HL-60 (cell line): ENCODE results near the gene GPALPP1.
"Not testable (repeated sequence)": the region's sequence is repeated elsewhere in the genome, so short reads cannot be mapped to it uniquely, and the experiment has no call there.

ENCODE experiments used
- DNase-seq, 2 experiments: peaks; one replicate each; pipeline ENCODE4 v3.0.0-alpha.2; 2010 to 2020; ENCODE audit warnings: low read depth in 1 of 2, low spot score in 1 of 2
- H3K27ac ChIP-seq: fragments of 250-450 bp; sonication (Bioruptor Pico); replicated peaks from 2 replicates; pipeline ENCODE4 v1.5.1; 2020; ENCODE audit warnings: mild to moderate bottlenecking, moderate library complexity
- H3K27me3 ChIP-seq: fragments of 250-450 bp; sonication (Bioruptor Pico); 2 replicates; pipeline ENCODE4 v1.5.1; 2021; ENCODE audit warnings: mild to moderate bottlenecking, moderate library complexity; ENCODE audit not compliant: insufficient read depth, poor library complexity, severe bottlenecking
- H3K4me3 ChIP-seq: replicated peaks from 2 replicates; pipeline ENCODE4 v1.5.1; 2011; ENCODE audit warnings: mild to moderate bottlenecking, control low read depth, low read length; ENCODE audit not compliant: insufficient read depth
- GABPA ChIP-seq: IDR thresholded peaks from 2 replicates; pipeline ENCODE4 v1.6.1; 2012; ENCODE audit warnings: low read depth
- POLR2AphosphoS5 ChIP-seq: IDR thresholded peaks from 2 replicates; pipeline ENCODE4 v1.6.1; 2012; ENCODE audit warnings: low read depth
- REST ChIP-seq: IDR thresholded peaks from 2 replicates; pipeline ENCODE4 v1.6.1; 2012; ENCODE audit warnings: low read depth; ENCODE audit not compliant: insufficient replicate concordance
- SPI1 ChIP-seq: IDR thresholded peaks from 2 replicates; pipeline ENCODE4 v1.6.1; 2012; ENCODE audit warnings: low read depth, mild to moderate bottlenecking, borderline replicate concordance
- long read RNA-seq: library from polyadenylated mRNA; unstranded; transcript quantifications from one replicate; pipeline ENCODE4 v2.0.0, GENCODE V29; 2020
- TF ChIP-seq, protein P1 (sequence below): IDR thresholded peaks from one replicate; pipeline ENCODE4 v1.5.1; 2011; ENCODE audit warnings: low read length, control low read depth, inconsistent platforms; ENCODE audit not compliant: insufficient read depth

GPALPP1 gene
- long read RNA-seq, transcript GPALPP1-203 (8 exons, 1,393 nt): major isoform, 37 of 115 reads
- long read RNA-seq, partial matches to known transcripts: 40 of 115 reads
- long read RNA-seq, other reads (novel, unspliced or antisense): 37 of 115 reads

GRCh38 chr13:44989071-44989889 lies at the start of gene GPALPP1, which contains the start of gene NUFIP1:
GPALPP1 (plus strand) TSS chr13:44989538; CDS start chr13:44989655, 117 bp downstream.
NUFIP1 (minus strand) TSS chr13:44989471; CDS start chr13:44989436, 35 bp downstream.
- DNase-seq: peak; percentile 85 to 98
- peak within 1 kb of the TSS; percentile 99 for H3K4me3 ChIP-seq
- peak within 1 kb of the TSS; percentile 86 for H3K27ac ChIP-seq
- H3K27me3 ChIP-seq: no peaks in the 10 kb centered on the region
- TF ChIP-seq SPI1: peak; percentile 17; the same call in 1 of the 2 replicates
- peak; percentile 85 for TF ChIP-seq POLR2AphosphoS5
- TF ChIP-seq, protein P1, sequence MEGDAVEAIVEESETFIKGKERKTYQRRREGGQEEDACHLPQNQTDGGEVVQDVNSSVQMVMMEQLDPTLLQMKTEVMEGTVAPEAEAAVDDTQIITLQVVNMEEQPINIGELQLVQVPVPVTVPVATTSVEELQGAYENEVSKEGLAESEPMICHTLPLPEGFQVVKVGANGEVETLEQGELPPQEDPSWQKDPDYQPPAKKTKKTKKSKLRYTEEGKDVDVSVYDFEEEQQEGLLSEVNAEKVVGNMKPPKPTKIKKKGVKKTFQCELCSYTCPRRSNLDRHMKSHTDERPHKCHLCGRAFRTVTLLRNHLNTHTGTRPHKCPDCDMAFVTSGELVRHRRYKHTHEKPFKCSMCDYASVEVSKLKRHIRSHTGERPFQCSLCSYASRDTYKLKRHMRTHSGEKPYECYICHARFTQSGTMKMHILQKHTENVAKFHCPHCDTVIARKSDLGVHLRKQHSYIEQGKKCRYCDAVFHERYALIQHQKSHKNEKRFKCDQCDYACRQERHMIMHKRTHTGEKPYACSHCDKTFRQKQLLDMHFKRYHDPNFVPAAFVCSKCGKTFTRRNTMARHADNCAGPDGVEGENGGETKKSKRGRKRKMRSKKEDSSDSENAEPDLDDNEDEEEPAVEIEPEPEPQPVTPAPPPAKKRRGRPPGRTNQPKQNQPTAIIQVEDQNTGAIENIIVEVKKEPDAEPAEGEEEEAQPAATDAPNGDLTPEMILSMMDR: no peak
- no peak for TF ChIP-seq REST
- peak; percentile 77 for TF ChIP-seq GABPA

DNA sequence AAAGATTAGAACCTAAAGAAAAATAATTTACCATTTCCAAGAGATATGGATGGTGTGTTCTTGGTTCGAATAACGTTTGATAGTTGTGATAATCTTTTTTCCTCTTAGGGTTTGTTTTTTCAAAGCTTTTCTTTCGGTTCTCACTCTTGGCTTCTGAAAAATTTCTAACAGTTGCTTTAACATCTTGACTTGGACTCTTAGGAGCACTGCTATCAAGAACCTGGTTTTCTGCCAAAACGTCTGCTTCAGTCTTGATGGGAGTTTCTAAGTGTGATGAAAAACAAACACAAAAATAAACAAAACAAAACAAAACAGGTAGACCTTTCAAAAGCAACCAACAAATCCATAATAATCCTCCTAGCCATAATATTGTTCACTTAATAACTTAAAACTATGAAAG lies 45.9 kb upstream of the GPALPP1 start:
- DNase-seq, H3K27ac ChIP-seq, H3K27me3 ChIP-seq, H3K4me3 ChIP-seq: not testable (repeated sequence)

DNA sequence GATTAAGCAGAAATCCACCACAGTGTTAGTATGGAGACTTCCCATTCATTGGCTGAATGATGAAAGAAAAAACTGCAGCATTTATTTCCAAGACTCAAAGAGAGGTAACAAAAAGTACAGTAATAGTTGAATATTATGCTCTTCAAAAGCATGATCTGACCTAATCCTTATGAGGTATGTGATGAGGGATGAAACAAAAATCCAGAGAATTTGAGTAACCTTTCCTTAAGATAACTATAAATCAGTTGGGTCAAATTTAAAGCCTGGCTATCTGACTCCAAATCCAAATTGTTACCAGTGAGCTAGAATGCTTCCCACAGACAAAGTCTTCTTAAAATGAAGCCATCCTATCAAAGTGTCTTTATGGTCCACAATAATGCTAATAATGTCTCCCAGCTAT lies 38.2 kb upstream of the GPALPP1 start:
- no peak overlapping the region for H3K27ac ChIP-seq
- no peak overlapping the region for H3K4me3 ChIP-seq
- DNase-seq: no peak
- TF ChIP-seq GABPA: no peak
- TF ChIP-seq REST: no peak
- TF ChIP-seq SPI1: no peak
- TF ChIP-seq POLR2AphosphoS5: no peak
- TF ChIP-seq, protein P1: no peak
- H3K27me3 ChIP-seq: no peaks in the 10 kb centered on the region

DNA sequence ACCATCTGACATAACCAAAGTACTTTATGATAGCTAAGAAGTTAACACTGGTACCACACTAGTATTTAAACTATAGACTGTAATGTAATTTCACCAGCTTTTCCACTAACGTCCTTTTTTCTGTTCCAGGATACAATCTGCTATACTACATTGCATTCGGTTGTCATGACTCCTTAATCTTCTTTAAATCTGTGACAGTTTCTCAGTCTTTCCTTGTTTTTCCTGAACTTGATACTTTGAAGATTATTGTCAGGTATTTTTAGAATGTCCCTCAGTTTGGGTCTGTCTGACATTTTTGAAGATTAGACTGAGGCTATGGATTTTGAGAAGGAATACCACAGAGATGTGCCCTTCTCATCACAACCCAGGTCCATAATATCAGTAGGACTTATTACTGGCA lies 36.7 kb upstream of the GPALPP1 start:
- TF ChIP-seq, protein P1: no peak
- TF ChIP-seq SPI1 (no peak), GABPA (no peak), POLR2AphosphoS5 (no peak), REST (no peak)
- no peak overlapping the region for H3K4me3 ChIP-seq
- H3K27me3 ChIP-seq: no peaks in the 10 kb centered on the region
- no peak overlapping the region for H3K27ac ChIP-seq
- DNase-seq: no peak
